HG02973 (cell line): ENCODE data around the gene DYNC2I2.
"Not testable (repeated sequence)": the region's sequence is repeated elsewhere in the genome, so short reads cannot be mapped to it uniquely, and the experiment has no call there.

Experiments
- ATAC-seq: cut with Tn5 transposase; IDR thresholded peaks from one replicate; pipeline ENCODE4 v1.9.1; 2021; ENCODE audit warnings: moderate library complexity; ENCODE audit not compliant: unreplicated experiment

Gene DYNC2I2

DNA sequence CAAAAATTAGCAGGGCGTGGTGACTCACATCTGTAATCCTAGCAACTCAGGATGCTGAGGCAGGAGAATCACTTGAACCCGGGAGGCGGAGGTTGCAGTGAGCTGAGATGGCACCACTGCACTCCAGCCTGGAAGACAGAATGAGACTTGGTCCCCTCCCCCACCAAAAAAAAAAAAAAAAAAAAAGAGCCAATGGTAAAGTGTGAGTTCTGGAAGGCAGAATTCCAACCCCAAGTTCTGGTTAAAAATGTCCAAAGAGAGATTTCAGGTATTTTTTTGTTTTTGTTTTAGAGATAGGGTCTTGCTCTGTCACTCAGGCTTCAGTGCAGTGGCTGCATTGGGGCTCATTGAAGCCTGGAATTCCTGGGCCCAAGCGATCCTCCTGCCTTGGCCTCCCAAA, 30.8 kb upstream of the DYNC2I2 start:
- no peak for ATAC-seq

DNA sequence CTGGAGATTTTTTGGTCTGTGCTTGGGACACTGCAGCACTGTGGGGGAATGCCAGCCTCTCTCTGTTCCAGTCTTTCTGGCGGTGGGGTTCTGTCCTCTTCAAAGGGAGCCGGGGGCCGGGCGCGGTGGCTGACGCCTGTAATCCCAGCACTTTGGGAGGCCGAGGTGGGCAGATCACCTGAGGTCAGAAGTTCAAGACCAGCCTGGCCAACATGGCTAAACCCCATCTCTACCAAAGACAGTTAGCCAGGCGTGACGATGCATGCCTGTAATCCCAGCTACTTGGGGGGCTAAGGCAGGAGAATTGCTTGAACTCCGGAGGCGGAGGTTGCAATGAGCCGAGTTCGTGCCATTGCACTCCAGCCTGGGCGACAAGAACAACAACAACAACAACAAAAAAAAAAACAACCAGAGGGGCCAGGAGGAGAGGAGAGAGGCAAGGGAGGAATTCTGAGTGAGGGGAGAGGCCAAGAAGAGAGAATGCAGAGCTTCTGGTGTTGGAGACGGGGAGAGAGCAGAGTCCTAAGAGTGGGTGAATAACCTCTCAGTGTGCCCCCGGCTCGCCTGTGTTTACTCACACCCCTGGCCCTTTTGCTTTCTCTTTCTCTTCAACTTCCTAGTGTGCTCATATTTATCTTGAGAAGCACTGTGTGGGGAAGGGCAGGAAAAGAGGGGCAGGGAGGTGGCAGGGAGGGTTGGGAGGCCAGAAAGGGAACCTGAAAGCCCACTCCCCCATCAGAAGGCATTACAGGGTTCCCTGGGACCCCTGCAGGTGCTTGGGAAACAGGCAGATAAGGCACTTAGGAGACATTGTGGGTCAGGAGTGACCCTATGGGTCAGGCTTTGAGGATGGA, 29.2 kb upstream of the DYNC2I2 start:
- no peak for ATAC-seq

DNA sequence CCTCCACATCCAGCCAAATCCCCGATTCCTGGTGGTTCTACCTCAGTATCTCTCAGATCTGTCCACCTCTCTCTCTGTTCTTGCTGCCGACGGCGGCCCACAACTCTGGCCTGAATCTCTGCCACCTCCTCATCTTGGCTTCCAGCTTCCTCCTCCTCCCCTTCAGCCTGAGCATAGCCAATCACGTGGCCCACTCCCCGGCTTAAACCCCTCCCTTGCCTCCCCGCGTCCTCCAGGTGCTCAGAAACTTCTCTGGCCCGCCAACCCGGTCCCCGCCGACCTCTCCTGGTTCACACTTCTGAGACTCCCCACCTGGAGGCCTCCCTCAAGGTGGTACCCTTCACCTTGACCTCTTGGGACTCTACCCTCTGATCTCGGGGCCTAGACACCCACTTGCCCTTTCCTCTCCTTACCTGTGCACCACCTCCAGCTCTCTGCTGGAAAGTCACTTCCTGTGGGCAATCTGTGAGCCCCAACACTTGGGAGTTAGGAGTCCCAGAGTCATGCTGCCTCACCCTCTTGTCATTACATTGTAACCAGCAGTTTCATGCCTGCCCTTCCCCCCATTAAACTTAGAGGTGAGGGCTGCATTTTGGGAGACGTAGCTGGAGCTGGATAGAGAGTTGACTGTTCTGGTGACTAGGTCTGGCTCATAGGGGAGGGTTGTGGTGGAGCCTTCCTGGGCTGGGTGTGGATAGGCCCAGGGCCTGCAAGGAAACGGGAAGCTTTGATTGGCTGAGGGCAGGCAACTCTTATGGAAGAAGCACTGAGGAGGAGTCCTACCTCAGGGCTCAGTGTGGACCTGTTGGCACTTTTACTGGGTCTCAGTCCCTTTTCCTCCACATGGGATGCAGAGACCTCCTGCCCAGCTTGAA, 27.9 kb upstream of the DYNC2I2 start:
- ATAC-seq, result peak; percentile 26

DNA sequence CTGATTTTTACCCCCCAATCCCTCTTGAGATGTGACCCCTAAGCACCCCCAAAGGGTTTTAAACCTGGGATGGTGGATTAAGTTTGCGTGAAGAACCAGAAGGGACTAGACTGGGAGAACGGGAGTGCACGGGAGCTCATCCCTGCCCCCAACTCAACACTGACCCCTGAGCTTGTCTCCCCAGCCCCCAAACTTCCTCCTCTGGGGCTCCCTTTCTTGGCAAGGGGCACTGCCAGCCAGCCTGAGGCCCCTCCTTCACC, 27.3 kb upstream of the DYNC2I2 start:
- no peak for ATAC-seq

DNA sequence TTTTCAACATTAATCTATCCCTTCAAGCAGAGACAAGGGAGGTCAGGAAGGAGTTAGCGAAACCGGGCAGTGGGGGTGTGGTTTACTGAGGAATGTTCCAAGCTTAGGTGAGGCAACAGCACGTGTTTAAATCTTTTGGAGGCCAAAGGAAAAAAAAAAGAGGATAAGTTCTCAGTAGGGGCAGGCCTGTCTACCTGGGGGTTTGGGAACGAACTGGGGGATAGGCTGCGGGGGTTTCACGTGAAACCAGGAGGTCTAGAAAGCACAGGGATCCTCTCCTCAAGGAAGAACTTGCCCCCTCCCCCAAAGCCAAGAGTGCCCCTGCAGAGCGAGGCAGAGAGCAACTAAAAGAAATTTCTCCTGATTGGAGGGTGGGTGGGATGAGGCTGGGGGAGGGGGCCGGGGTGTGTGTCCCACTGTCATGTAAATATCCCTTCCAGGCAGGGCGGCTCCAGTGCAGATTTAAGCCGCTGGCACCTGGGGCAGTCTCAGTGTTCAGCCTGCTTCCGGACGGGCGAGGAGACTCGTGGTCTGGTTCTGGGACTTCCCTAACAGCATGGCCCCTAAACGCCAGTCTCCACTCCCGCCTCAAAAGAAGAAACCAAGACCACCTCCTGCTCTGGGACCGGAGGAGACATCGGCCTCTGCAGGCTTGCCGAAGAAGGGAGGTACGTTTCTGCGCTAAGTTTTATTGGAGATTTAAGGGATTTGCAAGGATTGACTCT, 26.9 kb upstream of the DYNC2I2 start:
- no peak for ATAC-seq

DNA sequence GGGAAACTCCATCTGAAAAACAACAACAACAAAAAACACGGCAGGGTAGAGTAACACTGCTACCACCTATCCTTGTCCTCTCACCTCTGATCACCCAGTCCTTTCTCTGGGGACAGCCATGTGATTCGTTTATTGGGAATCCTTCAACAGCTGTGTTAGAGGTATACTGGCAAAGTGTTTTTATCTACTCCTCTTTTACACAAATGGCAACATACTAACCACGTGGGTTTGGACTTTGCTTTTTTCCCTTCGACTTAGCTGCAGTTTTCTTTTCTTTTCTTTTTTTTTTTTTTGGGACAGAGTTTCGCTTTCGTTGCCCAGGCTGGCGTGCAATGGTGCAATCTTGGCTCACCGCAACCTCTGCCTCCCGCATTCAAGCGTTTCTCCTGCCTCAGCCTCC, 21.1 kb upstream of the DYNC2I2 start:
- ATAC-seq, result no peak

DNA sequence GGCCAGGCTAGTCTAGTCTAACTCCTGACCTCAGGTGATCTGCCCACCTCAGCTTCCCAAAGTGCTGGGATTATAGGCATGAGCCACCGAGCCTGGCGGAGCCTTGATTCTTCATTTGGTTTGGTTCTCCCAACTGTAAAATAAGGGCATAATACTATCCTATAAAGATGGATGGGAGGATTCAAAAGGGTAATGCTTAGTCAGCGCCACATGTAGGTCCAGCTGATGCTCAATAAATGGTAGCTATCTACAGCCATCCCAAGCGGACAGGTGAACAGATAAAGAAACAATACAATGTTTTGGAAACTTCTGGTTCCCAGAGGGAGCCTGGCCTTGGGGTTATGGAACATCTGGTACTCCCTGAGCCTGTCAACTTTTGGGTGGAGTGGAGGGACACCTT, 18.7 kb upstream of the DYNC2I2 start:
- ATAC-seq, result no peak

DNA sequence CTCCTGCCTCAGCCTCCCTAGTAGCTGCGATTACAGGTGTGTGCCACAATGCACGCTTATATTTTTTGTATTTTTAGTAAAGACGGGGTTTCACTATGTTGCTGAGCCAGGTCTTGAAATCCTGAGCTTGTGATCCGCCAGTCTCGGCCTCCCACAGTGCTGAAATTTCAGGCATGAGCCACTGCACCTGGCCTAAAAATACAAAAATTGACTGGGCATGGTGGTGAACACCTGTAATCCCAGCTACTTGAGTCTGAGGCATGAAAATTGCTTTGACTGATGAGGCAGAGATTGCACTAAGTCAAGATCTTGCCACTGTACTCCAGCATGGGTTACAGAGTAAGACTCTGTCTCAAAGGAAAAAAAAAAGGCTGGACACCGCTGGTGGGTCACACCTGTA, 13.1 kb upstream of the DYNC2I2 start:
- ATAC-seq, result no peak

DNA sequence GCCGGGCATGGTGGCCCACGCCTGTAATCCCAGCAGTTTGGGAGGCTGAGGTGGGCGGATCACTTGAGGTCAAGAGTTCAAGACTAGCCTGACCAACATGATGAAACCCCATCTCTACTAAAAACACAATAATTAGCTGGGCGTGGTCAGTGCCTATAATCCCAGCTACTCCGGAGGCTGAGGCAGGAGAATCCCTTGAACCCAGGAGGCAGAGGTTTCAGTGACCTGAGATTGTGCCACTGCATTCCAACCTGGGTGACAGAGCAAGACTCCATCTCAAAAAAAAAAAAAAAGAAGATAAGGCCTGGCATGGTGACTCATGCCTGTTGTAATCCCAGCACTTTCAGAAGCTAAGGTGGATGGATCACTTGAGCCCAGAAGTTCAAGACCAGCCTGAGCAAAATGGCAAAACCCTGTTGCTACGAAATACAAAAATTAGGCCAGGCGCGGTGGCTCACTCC, 9.9 kb upstream of the DYNC2I2 start:
- not testable (repeated sequence) for ATAC-seq

DNA sequence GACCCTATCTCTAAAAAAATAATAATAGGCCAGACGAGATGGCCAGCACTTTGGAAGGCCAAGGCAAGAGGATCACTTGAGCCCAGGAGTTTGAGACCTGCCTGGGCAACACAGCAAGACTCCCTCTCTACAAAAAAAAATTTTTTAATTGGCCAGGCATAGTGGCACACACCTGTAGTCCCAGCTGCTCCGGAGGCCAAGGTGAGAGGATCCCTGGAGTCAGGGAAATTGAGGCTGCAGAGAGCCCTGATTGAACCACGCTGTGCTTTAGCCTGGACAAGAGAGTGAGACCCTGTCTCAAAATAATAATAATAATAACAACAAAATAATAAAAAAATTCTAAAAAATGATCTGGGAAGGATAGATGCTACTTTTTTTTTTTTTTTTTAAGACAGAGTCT, 1.1 kb upstream of the DYNC2I2 start:
- ATAC-seq, result no peak

DNA sequence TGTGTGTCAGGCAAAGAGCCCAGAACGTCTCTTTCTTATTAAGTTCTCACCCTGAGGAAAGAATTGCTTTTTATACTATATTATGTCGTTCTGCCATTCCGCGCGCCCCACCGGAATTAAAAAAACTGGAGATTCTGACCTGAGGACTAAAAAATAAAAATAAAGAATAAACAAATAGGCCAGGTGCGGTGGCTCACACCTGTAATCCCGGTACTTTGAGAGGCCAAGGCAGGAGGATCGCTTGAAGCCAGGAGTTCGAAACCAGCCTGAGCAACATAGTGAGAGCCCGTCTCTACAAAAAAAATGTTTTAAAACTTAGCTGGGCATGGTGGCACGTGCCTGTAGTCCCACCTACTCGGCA, 677 bp upstream of the DYNC2I2 start:
- no peak for ATAC-seq

DNA sequence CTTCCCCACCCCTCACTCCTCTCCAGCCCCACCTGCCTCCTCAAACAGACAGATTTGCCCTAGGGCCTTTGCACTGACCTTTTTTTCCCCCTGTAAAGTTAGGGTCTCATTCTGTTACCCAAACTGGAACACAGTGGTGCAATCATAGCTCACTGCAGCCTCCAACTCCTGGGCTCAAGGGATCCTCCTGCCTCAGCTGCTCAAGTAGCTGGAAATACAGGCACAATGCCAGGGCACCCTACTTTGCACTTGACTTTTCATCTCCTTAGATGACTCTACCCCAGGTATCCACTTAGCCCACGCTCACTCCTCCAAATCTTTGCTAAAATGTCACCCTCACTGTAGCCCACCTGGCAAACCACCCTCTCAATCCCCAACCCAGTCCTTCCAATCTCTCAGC, 2.2 kb downstream of the DYNC2I2 start:
- ATAC-seq, result no peak

DNA sequence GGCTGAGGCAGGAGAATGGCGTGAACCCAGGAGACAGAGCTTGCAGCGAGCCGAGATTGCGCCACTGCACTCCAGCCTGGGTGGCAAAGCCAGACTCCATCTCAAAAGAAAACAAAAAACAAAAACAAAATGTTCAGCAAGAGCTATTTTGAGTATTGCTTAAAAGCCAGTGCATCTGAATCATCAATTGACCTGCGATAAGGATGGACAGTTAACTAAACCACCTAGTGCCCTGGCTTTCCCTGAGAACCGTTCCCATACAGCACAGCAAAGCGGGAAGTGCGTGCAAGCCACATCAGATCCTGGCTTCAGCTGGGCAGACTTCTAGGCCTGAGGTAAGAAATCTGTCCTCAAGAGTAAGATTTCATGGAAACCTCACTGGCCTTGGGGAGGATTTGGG, 2.7 kb downstream of the DYNC2I2 start:
- no peak for ATAC-seq

DNA sequence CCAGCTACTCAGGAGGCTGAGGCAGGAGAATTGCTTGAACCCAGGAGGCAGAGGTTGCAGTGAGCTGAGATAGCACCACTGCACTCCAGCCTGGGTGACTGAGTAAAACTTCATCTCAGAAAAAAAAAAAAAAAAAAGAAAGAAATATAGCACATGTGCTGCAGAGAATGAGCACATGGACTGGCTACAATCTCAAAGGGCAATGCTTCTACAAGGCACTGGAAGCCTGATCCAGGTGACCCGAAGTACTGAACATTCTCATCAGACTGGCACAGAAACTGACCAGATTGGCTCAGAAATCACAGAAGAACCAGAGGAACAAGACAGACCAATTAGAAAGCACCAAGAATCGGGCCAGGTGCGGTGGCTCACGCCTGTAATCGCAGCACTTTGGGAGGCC, 4.8 kb downstream of the DYNC2I2 start:
- ATAC-seq, result no peak

DNA sequence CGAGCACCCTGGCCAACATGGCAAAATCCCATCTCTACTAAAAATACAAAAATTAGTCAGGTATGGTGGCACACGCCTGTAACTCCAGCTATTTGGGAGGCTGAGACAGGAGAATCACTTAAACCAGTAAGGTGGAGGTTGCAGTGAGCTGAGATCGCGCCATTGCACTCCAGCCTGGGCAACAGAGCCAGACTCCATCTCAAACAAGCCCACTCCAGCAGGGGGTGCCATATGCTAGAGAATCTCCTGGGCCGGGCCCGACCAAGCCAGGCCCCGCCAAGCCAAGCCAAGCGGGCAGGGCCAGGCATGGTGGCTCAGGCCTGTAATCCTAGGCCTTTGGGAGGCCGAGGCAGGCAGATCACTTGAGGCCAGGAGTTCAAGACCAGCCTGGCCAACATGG, 8.4 kb downstream of the DYNC2I2 start:
- ATAC-seq, result not testable (repeated sequence)

DNA sequence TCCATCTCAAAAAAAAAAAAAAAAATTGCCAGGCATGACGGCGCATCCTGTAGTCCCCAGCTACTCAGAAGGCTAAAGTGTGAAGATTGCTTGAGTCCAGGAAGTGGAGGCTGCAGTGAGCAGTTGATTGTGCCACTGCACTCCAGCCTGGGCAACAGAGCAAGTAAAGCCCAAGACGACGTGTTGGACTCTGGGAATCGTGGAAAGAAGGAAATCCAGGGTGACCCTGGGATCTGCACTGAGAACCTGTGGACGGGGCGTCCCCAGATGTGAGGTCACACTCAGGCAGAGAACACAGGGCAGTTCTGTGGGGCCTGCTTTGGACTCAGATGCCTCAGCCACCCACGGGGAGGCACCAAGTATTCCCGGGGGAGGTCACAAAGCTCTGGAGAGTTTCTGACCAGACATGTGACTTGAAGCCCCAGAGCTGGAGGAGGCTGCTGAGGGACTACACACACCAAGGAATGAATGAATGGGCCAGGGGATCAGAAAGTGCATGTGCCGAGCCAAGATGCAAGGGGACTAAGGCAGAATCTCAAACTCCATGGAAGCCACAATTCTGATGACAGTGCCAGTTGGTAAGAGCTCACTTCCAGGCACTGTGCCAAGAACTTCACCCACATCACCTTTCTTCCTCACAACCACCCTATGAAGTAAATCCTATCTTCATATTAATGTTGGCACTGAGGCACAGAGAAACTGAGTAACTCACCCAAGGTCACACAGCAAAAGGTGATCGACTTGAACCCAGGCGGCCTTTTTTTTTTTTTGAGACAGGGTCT, 12.9 kb downstream of the DYNC2I2 start:
- peak; percentile 58 for ATAC-seq

DNA sequence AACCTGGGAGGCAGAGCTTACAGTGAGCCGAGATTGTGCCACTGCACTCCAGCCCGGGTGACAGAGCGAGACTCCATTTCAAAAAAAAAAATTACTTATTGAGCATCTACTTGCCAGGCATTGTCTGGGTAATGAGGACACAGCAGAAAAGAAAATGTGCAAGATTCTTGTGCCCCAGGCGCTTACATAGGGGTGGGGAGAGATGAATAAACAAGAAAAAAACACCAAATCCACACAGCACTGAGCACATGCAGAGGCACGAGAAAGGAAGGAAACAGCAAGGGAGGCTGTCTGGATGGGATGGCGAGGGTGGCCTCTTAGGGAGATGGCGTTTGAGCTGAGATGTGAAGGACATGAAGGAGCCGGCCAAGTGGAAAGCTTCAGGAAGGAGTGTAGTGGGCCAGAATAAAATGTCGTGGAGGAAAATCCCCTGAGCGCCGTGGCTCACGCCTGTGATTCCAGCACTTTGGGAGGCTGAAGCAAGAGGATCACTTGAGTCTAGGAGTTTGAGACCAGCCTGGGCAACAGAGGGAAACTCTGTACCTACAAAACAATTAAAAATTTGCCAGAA, 13.9 kb downstream of the DYNC2I2 start:
- no peak for ATAC-seq

DNA sequence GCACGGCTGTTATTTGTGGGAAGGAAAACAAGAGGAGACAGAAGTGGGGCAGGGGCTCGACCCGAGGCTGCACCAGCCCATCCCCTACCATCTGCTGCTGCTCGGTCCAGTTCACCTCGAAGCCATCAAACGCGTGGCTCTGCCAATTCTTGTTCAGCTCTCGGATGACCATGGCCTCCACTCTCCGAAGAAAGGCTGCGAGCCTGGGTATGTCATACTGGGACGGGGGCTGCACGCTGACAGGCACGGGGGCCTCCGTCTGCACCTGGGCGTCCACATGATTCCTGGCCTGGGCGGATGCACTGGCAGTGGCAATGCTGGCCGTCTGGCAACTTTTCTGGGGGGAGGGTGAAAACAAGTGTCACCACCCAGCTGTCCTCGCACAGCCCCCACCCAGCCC, 16.0 kb downstream of the DYNC2I2 start:
- ATAC-seq, result no peak

DNA sequence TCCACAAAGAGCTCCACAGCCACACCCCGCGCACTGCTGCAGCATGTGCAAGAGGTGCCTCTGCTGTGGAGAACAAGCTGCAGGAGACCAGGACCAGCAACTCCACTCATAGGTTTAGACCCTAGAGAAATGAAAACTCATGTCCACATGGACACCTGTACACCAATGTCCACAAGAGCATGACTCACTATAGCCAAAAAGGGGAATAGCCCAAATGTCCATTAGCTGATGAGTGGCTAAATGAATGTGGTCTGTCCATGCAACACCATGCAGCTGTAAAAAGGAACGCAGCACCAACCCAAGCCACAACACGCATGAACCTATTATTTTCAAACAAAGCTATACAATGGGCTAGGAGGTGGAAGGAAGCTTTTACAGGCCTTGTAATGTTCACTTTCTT, 18.1 kb downstream of the DYNC2I2 start:
- ATAC-seq, result no peak

DNA sequence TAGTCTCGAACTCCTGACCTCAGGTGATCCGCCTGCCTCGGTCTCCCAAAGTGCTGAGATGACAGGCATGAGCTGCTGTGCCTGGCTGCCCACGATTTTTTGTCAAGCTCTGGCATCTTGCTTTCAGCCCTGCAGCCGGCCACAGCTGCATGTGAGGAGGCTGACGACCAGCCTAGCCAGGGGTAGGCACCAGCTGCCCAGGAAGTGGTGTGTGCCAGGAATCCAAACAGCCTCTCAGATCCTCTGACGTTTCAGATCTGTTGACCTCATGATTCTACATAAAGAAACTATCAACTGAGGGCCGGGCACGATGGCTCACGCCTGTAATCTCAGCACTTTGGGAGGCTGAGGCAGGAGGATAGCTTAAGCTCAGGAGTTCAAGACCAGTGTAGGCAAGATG, 19.0 kb downstream of the DYNC2I2 start:
- no peak for ATAC-seq
